Neural progenitor cell (in vitro differentiated cells): ENCODE results near the gene TMEM178B. TPM values are rescaled to one million over a fixed set of nuclear protein-coding genes. Genes with fewer than 3 reads are reported as not detected.
"Not testable (repeated sequence)": the region's sequence is repeated elsewhere in the genome, so short reads cannot be mapped to it uniquely, and the experiment has no call there.

Experiments
- DNase-seq: peaks from one replicate; pipeline ENCODE4 v3.0.0-alpha.2; 2016; ENCODE audit warnings: low spot score
- H2AFZ ChIP-seq: fragments of 200-600 bp; sonication (generic); replicated peaks from 2 replicates; pipeline ENCODE4 v1.6.1; 2016; ENCODE audit warnings: antibody characterized with exemption
- H3F3A ChIP-seq: fragments of 200-600 bp; sonication (generic); 2 replicates; pipeline ENCODE4 v1.6.1; 2016; ENCODE audit warnings: antibody characterized with exemption, low read depth
- H3K27ac ChIP-seq: fragments of 200-600 bp; sonication (generic); 2 replicates; pipeline ENCODE4 v1.5.1; 2016; ENCODE audit warnings: mild to moderate bottlenecking
- H3K27me3 ChIP-seq: fragments of 200-600 bp; sonication (generic); 2 replicates; pipeline ENCODE4 v1.6.1; 2016; ENCODE audit warnings: mild to moderate bottlenecking, moderate library complexity
- H3K36me3 ChIP-seq: fragments of 200-600 bp; sonication (generic); 2 replicates; pipeline ENCODE4 v1.5.1; 2016
- H3K4me1 ChIP-seq: fragments of 200-600 bp; sonication (generic); 2 replicates; pipeline ENCODE4 v1.6.1; 2016; ENCODE audit warnings: mixed run types
- H3K4me2 ChIP-seq: fragments of 200-600 bp; sonication (generic); 2 replicates; pipeline ENCODE4 v1.6.1; 2016
- H3K4me3 ChIP-seq: fragments of 200-600 bp; sonication (generic); 2 replicates; pipeline ENCODE4 v1.5.1; 2016
- H3K79me2 ChIP-seq: fragments of 200-600 bp; sonication (generic); 2 replicates; pipeline ENCODE4 v1.6.1; 2016; ENCODE audit warnings: low read depth
- H3K9ac ChIP-seq: fragments of 200-600 bp; sonication (generic); 2 replicates; pipeline ENCODE4 v1.6.1; 2016
- H3K9me3 ChIP-seq: fragments of 200-600 bp; sonication (generic); 2 replicates; pipeline ENCODE4 v1.5.1; 2016; ENCODE audit warnings: low read depth
- H4K20me1 ChIP-seq: fragments of 200-600 bp; sonication (generic); 2 replicates; pipeline ENCODE4 v1.6.1; 2016; ENCODE audit warnings: low read depth
- H3K27ac Mint-ChIP-seq: 3 replicates; pipeline ENCODE4 v1.8.0; 2021; ENCODE audit warnings: mixed read lengths
- H3K27me3 Mint-ChIP-seq: 2 replicates; pipeline ENCODE4 v1.8.0; 2022; ENCODE audit warnings: low read depth, mild to moderate bottlenecking, inconsistent platforms, moderate library complexity, mixed read lengths; ENCODE audit not compliant: insufficient read depth
- H3K36me3 Mint-ChIP-seq: 3 replicates; pipeline ENCODE4 v1.8.0; 2021; ENCODE audit warnings: mixed read lengths
- H3K4me1 Mint-ChIP-seq: 3 replicates; pipeline ENCODE4 v1.8.0; 2021; ENCODE audit warnings: mixed read lengths
- H3K4me3 Mint-ChIP-seq: 3 replicates; pipeline ENCODE4 v1.8.0; 2021; ENCODE audit warnings: mild to moderate bottlenecking, moderate library complexity, mixed read lengths
- H3K9me3 Mint-ChIP-seq: 3 replicates; pipeline ENCODE4 v1.8.0; 2020; ENCODE audit warnings: mixed read lengths
- CTCF ChIP-seq: fragments of 200-600 bp; sonication (generic); IDR thresholded peaks from 2 replicates; pipeline ENCODE4 v1.5.1; 2017; ENCODE audit warnings: antibody characterized with exemption, mild to moderate bottlenecking
- EZH2 ChIP-seq: fragments of 200-600 bp; sonication (generic); IDR thresholded peaks from 2 replicates; pipeline ENCODE4 v1.6.1; 2017; ENCODE audit warnings: antibody characterized with exemption, mild to moderate bottlenecking, moderate library complexity
- EZH2phosphoT487 ChIP-seq: fragments of 200-600 bp; sonication (generic); IDR thresholded peaks from 2 replicates; pipeline ENCODE4 v1.6.1; 2017; ENCODE audit warnings: antibody characterized with exemption
- total RNA-seq: library from RNA; depleted of rRNA; stranded (reverse); fragments of >200 nt; gene quantifications from 2 replicates; pipeline ENCODE4 v1.2.3, GENCODE V29; 2015; ENCODE audit warnings: low replicate concordance

TMEM178B gene
- total RNA-seq, 1 donor from 2014 or later: 2.9 TPM

GRCh38 chr7:141165521-141165920, 91.7 kb downstream of the TMEM178B start:
- Histone ChIP-seq H3K79me2 (no peaks in the 10 kb centered on the region), H3K27ac (no peak overlapping the region), H3K36me3 (no peaks in the 10 kb centered on the region), H3K27me3 (no peaks in the 10 kb centered on the region), H2AFZ (no peak overlapping the region), H3K4me1 (no peaks in the 10 kb centered on the region), H4K20me1 (no peaks in the 10 kb centered on the region), H3K9me3 (no peaks in the 10 kb centered on the region), H3K4me2 (no peak overlapping the region), H3K9ac (no peak overlapping the region), H3K4me3 (no peak overlapping the region), H3F3A (no peaks in the 10 kb centered on the region)
- H3K27me3 Mint-ChIP-seq: peaks cover 3% of the 10 kb centered on the region
- no peak for DNase-seq
- no peaks in the 10 kb centered on the region for H3K36me3 Mint-ChIP-seq
- peaks cover 24% of the 10 kb centered on the region for H3K4me1 Mint-ChIP-seq
- no peak overlapping the region for H3K4me3 Mint-ChIP-seq
- no peaks in the 10 kb centered on the region for H3K9me3 Mint-ChIP-seq
- no peak overlapping the region for H3K27ac Mint-ChIP-seq
- TF ChIP-seq EZH2 (no peak), EZH2phosphoT487 (no peak), CTCF (no peak)

DNA sequence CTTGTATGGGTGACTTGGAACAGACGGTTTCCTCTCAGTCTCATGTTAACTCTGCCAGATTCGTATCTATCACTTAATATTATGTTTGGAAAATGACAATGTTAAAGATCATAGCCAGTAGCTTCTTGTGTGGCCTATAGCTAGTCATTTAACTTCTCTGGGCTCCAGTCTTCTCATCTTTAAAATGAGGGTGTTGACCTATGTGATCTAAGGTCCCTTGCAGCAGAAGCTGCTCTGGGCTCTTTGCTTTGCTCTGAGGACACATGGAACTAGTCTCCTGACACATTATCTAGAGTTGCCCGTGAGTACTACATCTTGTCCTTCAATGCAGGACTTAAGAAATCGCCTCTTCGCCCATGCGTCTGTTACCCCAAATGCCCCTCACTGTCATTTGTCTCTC, 93.1 kb downstream of the TMEM178B start:
- no peak for DNase-seq
- H3K4me1 ChIP-seq: no peaks in the 10 kb centered on the region
- no peaks in the 10 kb centered on the region for H3K36me3 ChIP-seq
- Mint-ChIP-seq H3K36me3 (no peaks in the 10 kb centered on the region), H3K9me3 (no peaks in the 10 kb centered on the region), H3K27me3 (no peaks in the 10 kb centered on the region), H3K4me3 (no peak overlapping the region), H3K27ac (no peak overlapping the region), H3K4me1 (peaks cover 15% of the 10 kb centered on the region)
- no peaks in the 10 kb centered on the region for H4K20me1 ChIP-seq
- no peak overlapping the region for H3K9ac ChIP-seq
- H3K27me3 ChIP-seq: no peaks in the 10 kb centered on the region
- H3K9me3 ChIP-seq: no peaks in the 10 kb centered on the region
- no peaks in the 10 kb centered on the region for H3K79me2 ChIP-seq
- H3K4me2 ChIP-seq: no peak overlapping the region
- H3F3A ChIP-seq: no peaks in the 10 kb centered on the region
- H3K27ac ChIP-seq: no peak overlapping the region
- H2AFZ ChIP-seq: no peak overlapping the region
- H3K4me3 ChIP-seq: no peak overlapping the region
- TF ChIP-seq EZH2phosphoT487 (no peak), CTCF (no peak), EZH2 (no peak)

DNA sequence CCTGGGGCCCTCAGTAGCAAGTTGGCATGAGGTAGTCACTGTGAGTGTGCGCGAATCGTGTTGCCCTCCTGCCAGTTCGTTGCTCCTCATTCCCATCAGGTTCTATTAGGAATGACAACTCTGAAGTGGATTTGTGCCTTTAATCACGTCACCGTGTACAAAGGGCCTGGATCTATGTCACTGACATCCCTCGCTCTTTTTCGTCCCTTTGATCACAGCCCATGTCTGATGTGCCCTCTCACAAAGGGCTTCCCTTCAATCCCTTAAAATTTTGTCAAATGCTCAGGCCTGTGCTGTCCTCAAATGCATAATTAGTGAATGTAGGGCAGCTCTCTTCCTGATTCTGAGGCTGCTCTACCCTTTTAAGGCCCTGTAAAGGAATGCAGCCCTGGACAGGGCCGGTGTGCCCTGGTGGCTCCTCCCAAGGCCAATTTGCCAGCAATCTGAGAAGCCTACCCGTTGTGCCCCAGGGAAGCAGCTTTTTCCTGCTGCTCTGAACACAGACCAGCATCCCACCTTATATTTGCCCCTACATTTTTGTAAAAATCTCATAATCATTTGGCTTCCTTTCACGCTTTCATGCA, 93.6 kb downstream of the TMEM178B start:
- TF ChIP-seq EZH2phosphoT487 (no peak), CTCF (no peak), EZH2 (no peak)
- H3K9me3 ChIP-seq: no peaks in the 10 kb centered on the region
- H3K9me3 Mint-ChIP-seq: no peaks in the 10 kb centered on the region
- no peak overlapping the region for H3K27ac Mint-ChIP-seq
- no peaks in the 10 kb centered on the region for H3K4me1 ChIP-seq
- H3K79me2 ChIP-seq: no peaks in the 10 kb centered on the region
- DNase-seq: no peak
- no peak overlapping the region for H3K27ac ChIP-seq
- H3K4me3 Mint-ChIP-seq: no peak overlapping the region
- H3K27me3 Mint-ChIP-seq: no peaks in the 10 kb centered on the region
- H4K20me1 ChIP-seq: no peaks in the 10 kb centered on the region
- no peak overlapping the region for H3K4me3 ChIP-seq
- H3K36me3 ChIP-seq: no peaks in the 10 kb centered on the region
- H3K4me2 ChIP-seq: no peak overlapping the region
- no peak overlapping the region for H3K9ac ChIP-seq
- H3F3A ChIP-seq: no peaks in the 10 kb centered on the region
- H2AFZ ChIP-seq: no peak overlapping the region
- H3K36me3 Mint-ChIP-seq: no peaks in the 10 kb centered on the region
- H3K27me3 ChIP-seq: no peaks in the 10 kb centered on the region
- H3K4me1 Mint-ChIP-seq: peaks cover 12% of the 10 kb centered on the region

DNA sequence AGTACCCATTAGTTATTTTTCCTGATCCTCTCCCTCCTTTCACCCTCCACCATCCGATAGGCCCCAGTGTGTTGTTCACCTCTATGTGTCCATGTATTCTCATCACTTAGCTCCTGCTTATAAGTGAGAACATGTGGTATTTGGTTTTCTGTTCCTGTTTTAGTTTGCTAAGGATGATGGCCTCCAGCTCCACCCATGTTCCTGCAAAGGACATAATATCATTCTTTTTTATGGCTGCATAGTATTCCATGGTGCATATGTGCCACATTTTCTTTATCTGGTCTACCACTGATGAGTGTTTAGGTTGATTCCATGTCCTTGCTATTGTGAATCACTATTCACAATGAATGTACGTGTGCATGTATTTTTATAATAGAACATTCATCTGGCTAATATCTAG, 95.3 kb downstream of the TMEM178B start:
- not testable (repeated sequence) for H3K9ac ChIP-seq, H3K4me3 ChIP-seq, H3K36me3 ChIP-seq, H3K4me2 ChIP-seq, H3K4me3 Mint-ChIP-seq, DNase-seq, H3K27ac Mint-ChIP-seq, H3K4me1 ChIP-seq, H3K27ac ChIP-seq, H3F3A ChIP-seq, H2AFZ ChIP-seq, H4K20me1 ChIP-seq, H3K36me3 Mint-ChIP-seq, H3K27me3 ChIP-seq, H3K9me3 ChIP-seq, H3K79me2 ChIP-seq, H3K27me3 Mint-ChIP-seq, H3K9me3 Mint-ChIP-seq
- H3K4me1 Mint-ChIP-seq: peaks cover 12% of the 10 kb centered on the region

- not testable (repeated sequence) for H3K9me3 Mint-ChIP-seq, DNase-seq, H3F3A ChIP-seq, H4K20me1 ChIP-seq, H3K36me3 ChIP-seq, H3K27ac ChIP-seq, H3K27me3 ChIP-seq, H2AFZ ChIP-seq, H3K27me3 Mint-ChIP-seq, H3K36me3 Mint-ChIP-seq, H3K79me2 ChIP-seq, H3K4me3 ChIP-seq, H3K4me3 Mint-ChIP-seq, H3K9ac ChIP-seq, H3K4me1 ChIP-seq, H3K4me2 ChIP-seq, H3K9me3 ChIP-seq, H3K27ac Mint-ChIP-seq, H3K4me1 Mint-ChIP-seq
Measured at GRCh38 chr7:141175728-141176127, 101.9 kb downstream of the TMEM178B start.

DNA sequence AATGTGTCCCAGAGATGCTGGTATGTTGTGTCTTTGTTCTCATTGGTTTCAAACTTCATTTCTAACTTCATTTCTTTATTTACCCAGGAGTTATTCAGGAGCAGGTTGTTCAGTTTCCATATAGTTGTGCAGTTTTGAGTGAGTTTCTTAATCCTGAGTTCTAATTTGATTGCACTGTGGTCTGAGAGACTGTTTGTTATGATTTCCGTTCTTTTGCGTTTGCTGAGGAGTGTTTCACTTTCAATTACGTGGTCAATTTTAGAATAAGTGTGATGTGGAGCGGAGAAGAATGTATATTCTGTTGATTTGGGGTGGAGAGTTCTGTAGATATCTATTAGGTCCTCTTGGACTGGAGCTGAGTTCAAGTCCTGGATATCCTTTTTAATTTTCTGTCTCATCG, 103.3 kb downstream of the TMEM178B start:
- not testable (repeated sequence) for H3F3A ChIP-seq, DNase-seq, H3K4me3 ChIP-seq, H3K9ac ChIP-seq, H3K4me2 ChIP-seq, H3K4me3 Mint-ChIP-seq, H3K4me1 Mint-ChIP-seq, H3K9me3 Mint-ChIP-seq, H3K9me3 ChIP-seq, H3K4me1 ChIP-seq, H3K27me3 Mint-ChIP-seq, H3K27ac Mint-ChIP-seq, H2AFZ ChIP-seq, H3K27me3 ChIP-seq, H3K27ac ChIP-seq, H3K79me2 ChIP-seq, H4K20me1 ChIP-seq, H3K36me3 Mint-ChIP-seq, H3K36me3 ChIP-seq
